WTC11 (cell line): ENCODE results near the gene TCP11L2. TPM values are rescaled to one million over a fixed set of nuclear protein-coding genes. Genes with fewer than 3 reads are reported as not detected.

ENCODE experiments used
- ATAC-seq: fragments of 200-7000 bp; cut with Tn5 transposase; 2 replicates; pipeline ENCODE4 v1.10.0; 2021; ENCODE audit warnings: mild to moderate bottlenecking, moderate library complexity
- CTCF ChIA-PET: fragments of 300-600 bp; sonication (Branson Sonifier 250); formaldehyde crosslinking; loops from one replicate; lab custom pipeline; 2021; ENCODE audit warnings: antibody characterized with exemption; lab: Charles Lee
- POLR2A ChIA-PET: fragments of 350-600 bp; sonication (Branson Sonifier 250); formaldehyde crosslinking; loops from one replicate; lab custom pipeline; 2021; ENCODE audit warnings: antibody characterized with exemption; lab: Charles Lee
- DNase-seq: peaks from one replicate; pipeline ENCODE4 v3.0.0; 2021; ENCODE audit warnings: low spot score
- H3K27ac Mint-ChIP-seq: 2 replicates; pipeline ENCODE4 v1.8.0; 2021; ENCODE audit warnings: mixed read lengths
- H3K27me3 Mint-ChIP-seq: 2 replicates; pipeline ENCODE4 v1.8.0; 2021; ENCODE audit warnings: low read depth, mild to moderate bottlenecking, moderate library complexity, mixed read lengths
- H3K36me3 Mint-ChIP-seq: 2 replicates; pipeline ENCODE4 v1.8.0; 2021; ENCODE audit warnings: mixed read lengths
- H3K4me1 Mint-ChIP-seq: 2 replicates; pipeline ENCODE4 v1.8.0; 2022; ENCODE audit warnings: mixed read lengths
- H3K4me3 Mint-ChIP-seq: 2 replicates; pipeline ENCODE4 v1.8.0; 2021; ENCODE audit warnings: mild to moderate bottlenecking, moderate library complexity, mixed read lengths
- H3K9me3 Mint-ChIP-seq: 2 replicates; pipeline ENCODE4 v1.8.0; 2021; ENCODE audit warnings: mixed read lengths
- ARID4B ChIP-seq: sonication (generic); formaldehyde crosslinking; IDR thresholded peaks from 2 replicates; pipeline ENCODE4 v1.8.0; 2023; ENCODE audit warnings: missing genetic modification reagents, mild to moderate bottlenecking, borderline replicate concordance
- ATF2 ChIP-seq: sonication (generic); formaldehyde crosslinking; IDR thresholded peaks from 2 replicates; pipeline ENCODE4 v1.8.1; 2022; ENCODE audit warnings: low read depth, missing genetic modification reagents, borderline replicate concordance
- CBFB ChIP-seq: sonication (generic); formaldehyde crosslinking; IDR thresholded peaks from 2 replicates; pipeline ENCODE4 v1.8.1; 2022; ENCODE audit warnings: mild to moderate bottlenecking, low read depth, missing genetic modification reagents
- CREM ChIP-seq: sonication (generic); formaldehyde crosslinking; IDR thresholded peaks from 2 replicates; pipeline ENCODE4 v1.8.1; 2022; ENCODE audit warnings: mild to moderate bottlenecking, missing genetic modification reagents, moderate library complexity
- GRHL2 ChIP-seq: fragments of 250-450 bp; sonication (Bioruptor Pico); IDR thresholded peaks from 2 replicates; pipeline ENCODE4 v1.8.0; 2022; ENCODE audit warnings: mild to moderate bottlenecking, moderate library complexity; ENCODE audit not compliant: insufficient replicate concordance, severe bottlenecking
- MLX ChIP-seq: sonication (generic); formaldehyde crosslinking; IDR thresholded peaks from 2 replicates; pipeline ENCODE4 v1.8.1; 2023; ENCODE audit warnings: mild to moderate bottlenecking, missing genetic modification reagents, moderate library complexity
- NFYB ChIP-seq: sonication (generic); formaldehyde crosslinking; conservative IDR thresholded peaks from 2 replicates; pipeline ENCODE4 v1.8.0; 2022; ENCODE audit warnings: low read depth, missing genetic modification reagents
- NR1H2 ChIP-seq: sonication (generic); formaldehyde crosslinking; IDR thresholded peaks from 2 replicates; pipeline ENCODE4 v1.9.0; 2021; ENCODE audit warnings: mild to moderate bottlenecking, moderate library complexity, missing genetic modification reagents
- SMAD3 ChIP-seq: sonication (generic); formaldehyde crosslinking; IDR thresholded peaks from 2 replicates; pipeline ENCODE4 v1.8.0; 2022; ENCODE audit warnings: missing genetic modification reagents, mild to moderate bottlenecking, borderline replicate concordance
- USF1 ChIP-seq: sonication (generic); formaldehyde crosslinking; IDR thresholded peaks from 2 replicates; pipeline ENCODE4 v1.8.0; 2022; ENCODE audit warnings: mild to moderate bottlenecking, missing genetic modification reagents
- ZMAT4 ChIP-seq: fragments of 250-450 bp; sonication (Bioruptor Pico); IDR thresholded peaks from 2 replicates; pipeline ENCODE4 v1.9.0; 2021; ENCODE audit warnings: mild to moderate bottlenecking
- ZNF396 ChIP-seq: fragments of 250-450 bp; sonication (Bioruptor Pico); IDR thresholded peaks from 2 replicates; pipeline ENCODE4 v1.8.0; 2021; ENCODE audit warnings: mild to moderate bottlenecking, moderate library complexity, borderline replicate concordance
- ZNF416 ChIP-seq: fragments of 250-450 bp; sonication (Bioruptor Pico); IDR thresholded peaks from 2 replicates; pipeline ENCODE4 v1.9.0; 2021; ENCODE audit warnings: mild to moderate bottlenecking, inconsistent platforms
- ZNF423 ChIP-seq: fragments of 250-450 bp; sonication (Bioruptor Pico); IDR thresholded peaks from 2 replicates; pipeline ENCODE4 v2.1.2; 2022; ENCODE audit warnings: mild to moderate bottlenecking, moderate library complexity
- ZNF671 ChIP-seq: fragments of 250-450 bp; sonication (Bioruptor Pico); IDR thresholded peaks from 2 replicates; pipeline ENCODE4 v1.8.0; 2021; ENCODE audit warnings: mild to moderate bottlenecking
- total RNA-seq: library from RNA; stranded (reverse); gene quantifications from 3 replicates; pipeline ENCODE4 v1.2.3, GENCODE V29; 2021
- TF ChIP-seq, protein P1 (sequence below): sonication (generic); formaldehyde crosslinking; IDR thresholded peaks from 2 replicates; pipeline ENCODE4 v1.8.1; 2023; ENCODE audit warnings: mild to moderate bottlenecking, missing genetic modification reagents
- TF ChIP-seq, protein P2 (sequence below): fragments of 250-450 bp; sonication (Bioruptor Pico); IDR thresholded peaks from 2 replicates; pipeline ENCODE4 v2.1.2; 2022; ENCODE audit warnings: mild to moderate bottlenecking, moderate library complexity
- TF ChIP-seq, protein P3 (sequence below): fragments of 250-450 bp; sonication (Bioruptor Pico); IDR thresholded peaks from 2 replicates; pipeline ENCODE4 v1.9.0; 2021; ENCODE audit warnings: moderate library complexity, mild to moderate bottlenecking, inconsistent platforms, borderline replicate concordance

The TCP11L2 gene
- total RNA-seq, 1 experiment from 2014 or later: 12.3 TPM

DNA sequence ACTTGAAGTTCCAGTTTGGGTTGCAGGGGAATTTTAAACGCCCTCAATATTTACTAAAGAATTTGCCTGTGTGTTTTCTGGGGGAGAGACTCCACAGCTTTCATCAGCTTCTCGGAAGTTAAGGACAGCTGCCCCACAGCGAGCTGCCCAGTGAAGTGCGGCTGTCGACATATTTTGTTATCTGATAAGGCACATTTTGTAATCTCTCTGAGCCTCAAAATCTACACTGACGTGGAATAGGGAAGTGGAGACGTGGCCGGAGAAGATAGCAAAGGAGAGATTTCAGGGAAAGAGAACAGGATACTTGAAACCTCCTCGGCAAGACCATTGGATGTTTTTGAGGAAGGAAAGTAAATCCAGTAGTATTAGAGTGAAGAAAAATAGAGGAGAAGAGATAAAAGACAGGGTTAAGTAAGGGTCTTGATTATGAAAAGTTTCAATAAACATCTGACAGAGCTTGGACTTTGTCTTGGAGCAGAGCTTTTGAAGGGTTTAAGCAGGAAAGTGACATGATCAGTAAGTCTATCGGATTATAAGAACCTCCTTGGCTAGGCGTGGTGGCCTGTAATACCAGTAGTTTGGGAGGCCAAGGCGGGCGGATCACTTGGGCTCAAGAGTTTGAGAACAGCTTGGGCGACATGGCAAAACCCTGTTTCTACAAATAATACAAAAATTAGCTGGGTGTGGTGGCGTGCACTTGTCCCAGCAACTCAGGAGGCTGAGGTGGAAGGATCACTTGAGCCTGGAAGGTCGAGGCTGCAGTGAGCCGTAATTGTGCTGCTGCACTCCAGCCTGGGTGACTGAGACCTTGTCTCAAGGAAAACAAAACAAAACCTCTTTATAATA, 56.1 kb downstream of the TCP11L2 start:
- no peak for DNase-seq
- H3K27me3 Mint-ChIP-seq: no peaks in the 10 kb centered on the region; the same call in 1 of the 2 replicates
- H3K4me1 Mint-ChIP-seq: peaks cover 11% of the 10 kb centered on the region
- H3K27ac Mint-ChIP-seq: 0 out of 2 replicates have a peak overlapping the region, but pooled peaks have one; percentile 32
- no peak for TF ChIP-seq NR1H2 (CRISPR knock-in tag)
- TF ChIP-seq, protein P1, sequence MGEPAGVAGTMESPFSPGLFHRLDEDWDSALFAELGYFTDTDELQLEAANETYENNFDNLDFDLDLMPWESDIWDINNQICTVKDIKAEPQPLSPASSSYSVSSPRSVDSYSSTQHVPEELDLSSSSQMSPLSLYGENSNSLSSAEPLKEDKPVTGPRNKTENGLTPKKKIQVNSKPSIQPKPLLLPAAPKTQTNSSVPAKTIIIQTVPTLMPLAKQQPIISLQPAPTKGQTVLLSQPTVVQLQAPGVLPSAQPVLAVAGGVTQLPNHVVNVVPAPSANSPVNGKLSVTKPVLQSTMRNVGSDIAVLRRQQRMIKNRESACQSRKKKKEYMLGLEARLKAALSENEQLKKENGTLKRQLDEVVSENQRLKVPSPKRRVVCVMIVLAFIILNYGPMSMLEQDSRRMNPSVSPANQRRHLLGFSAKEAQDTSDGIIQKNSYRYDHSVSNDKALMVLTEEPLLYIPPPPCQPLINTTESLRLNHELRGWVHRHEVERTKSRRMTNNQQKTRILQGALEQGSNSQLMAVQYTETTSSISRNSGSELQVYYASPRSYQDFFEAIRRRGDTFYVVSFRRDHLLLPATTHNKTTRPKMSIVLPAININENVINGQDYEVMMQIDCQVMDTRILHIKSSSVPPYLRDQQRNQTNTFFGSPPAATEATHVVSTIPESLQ (CRISPR knock-in tag): no peak
- TF ChIP-seq, all 79 proteins: peak for 0
- POLR2A ChIA-PET: interaction anchor here (0.8 to 1.7 kb wide), 2 partner anchors 409 to 560 kb away, joined by 3 to 9 read pairs; no protein-coding TSS in a partner anchor
- Mint-ChIP-seq H3K36me3 (no peaks in the 10 kb centered on the region), H3K4me3 (peak overlapping the region; percentile 86), H3K9me3 (no peaks in the 10 kb centered on the region)
- ATAC-seq: no peak
- CTCF ChIA-PET: interaction anchor here (0.7 to 3.1 kb wide), 29 partner anchors 8 to 597 kb away, joined by 3 to 108 read pairs (median 5); partner anchors contain the start of genes RFX4 and TMEM263

DNA sequence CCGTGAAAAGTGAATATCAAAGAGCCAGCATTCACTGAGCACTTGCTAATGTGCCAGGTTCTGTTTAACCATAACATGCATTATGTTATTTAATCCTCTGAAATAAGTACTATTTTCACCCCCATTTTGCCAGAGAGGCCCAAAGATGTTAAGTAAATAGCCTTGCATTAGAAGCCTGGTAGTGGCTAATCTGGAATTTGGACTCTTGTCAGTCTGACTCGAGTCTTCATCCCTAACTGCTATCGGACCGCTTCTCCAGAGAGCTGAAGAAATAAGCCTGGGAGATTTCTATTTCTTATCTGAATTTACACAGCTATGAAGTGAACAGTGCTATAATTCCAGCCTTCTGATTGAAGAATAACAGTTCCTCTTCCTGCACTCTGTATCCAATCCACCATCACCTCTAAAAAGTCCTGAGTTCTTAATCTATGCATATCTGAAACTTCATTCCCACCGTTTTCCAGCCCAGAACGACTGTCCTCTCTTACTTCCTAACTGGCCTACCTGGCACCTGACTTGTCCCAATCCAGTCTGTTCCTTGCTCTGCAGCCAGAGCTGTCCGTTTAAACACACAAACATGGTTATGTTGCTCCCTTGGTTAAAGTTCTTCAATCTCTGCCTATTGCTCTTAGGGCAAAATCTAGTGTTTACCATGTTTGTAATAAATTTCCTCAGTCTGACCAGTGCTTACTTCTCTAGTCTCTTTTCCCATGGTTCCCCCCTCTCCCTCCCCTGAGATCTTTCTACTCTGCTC, 57.3 kb downstream of the TCP11L2 start:
- CTCF ChIA-PET: interaction anchor here (3.1 kb wide), 1 partner anchor 559 kb away, joined by 108 read pairs; no protein-coding TSS in a partner anchor
- peaks cover 11% of the 10 kb centered on the region for H3K4me1 Mint-ChIP-seq
- H3K4me3 Mint-ChIP-seq: no peak overlapping the region

More for the DNA sequence above, 57.3 kb downstream of the TCP11L2 start:
- DNase-seq (no peak), ATAC-seq (no peak)
- Mint-ChIP-seq H3K27ac (no peak overlapping the region), H3K9me3 (no peaks in the 10 kb centered on the region), H3K27me3 (no peaks in the 10 kb centered on the region; the same call in 1 of the 2 replicates), H3K36me3 (no peaks in the 10 kb centered on the region)
- POLR2A ChIA-PET: interaction anchor here (0.5 kb wide), 1 partner anchor 484 kb away, joined by 10 read pairs; no protein-coding TSS in a partner anchor
- TF ChIP-seq ZNF423 (CRISPR knock-in tag): no peak
- TF ChIP-seq, protein P2, sequence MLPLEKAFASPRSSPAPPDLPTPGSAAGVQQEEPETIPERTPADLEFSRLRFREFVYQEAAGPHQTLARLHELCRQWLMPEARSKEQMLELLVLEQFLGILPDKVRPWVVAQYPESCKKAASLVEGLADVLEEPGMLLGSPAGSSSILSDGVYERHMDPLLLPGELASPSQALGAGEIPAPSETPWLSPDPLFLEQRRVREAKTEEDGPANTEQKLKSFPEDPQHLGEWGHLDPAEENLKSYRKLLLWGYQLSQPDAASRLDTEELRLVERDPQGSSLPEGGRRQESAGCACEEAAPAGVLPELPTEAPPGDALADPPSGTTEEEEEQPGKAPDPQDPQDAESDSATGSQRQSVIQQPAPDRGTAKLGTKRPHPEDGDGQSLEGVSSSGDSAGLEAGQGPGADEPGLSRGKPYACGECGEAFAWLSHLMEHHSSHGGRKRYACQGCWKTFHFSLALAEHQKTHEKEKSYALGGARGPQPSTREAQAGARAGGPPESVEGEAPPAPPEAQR (CRISPR knock-in tag): no peak
- no peak for TF ChIP-seq USF1 (CRISPR knock-in tag)
- no peak for TF ChIP-seq SMAD3 (CRISPR knock-in tag)
- no peak for TF ChIP-seq ZNF416 (CRISPR knock-in tag)
- no peak for TF ChIP-seq NFYB
- TF ChIP-seq ZNF396 (CRISPR knock-in tag): no peak
- TF ChIP-seq ARID4B (CRISPR knock-in tag): no peak
- TF ChIP-seq MLX (CRISPR knock-in tag): no peak
- TF ChIP-seq CREM (CRISPR knock-in tag): no peak
- TF ChIP-seq ATF2 (CRISPR knock-in tag): no peak
- no peak for TF ChIP-seq ZMAT4 (CRISPR knock-in tag)
- TF ChIP-seq ZNF671: no peak
- TF ChIP-seq, protein P3, sequence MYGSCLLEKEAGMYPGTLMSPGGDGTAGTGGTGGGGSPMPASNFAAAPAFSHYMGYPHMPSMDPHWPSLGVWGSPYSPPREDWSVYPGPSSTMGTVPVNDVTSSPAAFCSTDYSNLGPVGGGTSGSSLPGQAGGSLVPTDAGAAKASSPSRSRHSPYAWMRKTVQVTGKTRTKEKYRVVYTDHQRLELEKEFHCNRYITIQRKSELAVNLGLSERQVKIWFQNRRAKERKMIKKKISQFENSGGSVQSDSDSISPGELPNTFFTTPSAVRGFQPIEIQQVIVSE (CRISPR knock-in tag): no peak
- TF ChIP-seq CBFB (CRISPR knock-in tag): no peak
- no peak for TF ChIP-seq GRHL2 (CRISPR knock-in tag)
